ENCODE measurements around the gene STAT5A.
"Not testable (repeated sequence)": the region's sequence is repeated elsewhere in the genome, so short reads cannot be mapped to it uniquely, and the experiment has no call there.

The STAT5A gene

GRCh38 chr17:42287977-42288802, at the start of gene STAT5A:
TSS of gene STAT5A (plus strand) at chr17:42288498. CDS start at chr17:42289412, 914 bp downstream.
- DNase-seq: peak; percentile 91

- not testable (repeated sequence) for DNase-seq
Observed at GRCh38 chr17:42239576-42239975, 48.7 kb upstream of the STAT5A start.

DNA sequence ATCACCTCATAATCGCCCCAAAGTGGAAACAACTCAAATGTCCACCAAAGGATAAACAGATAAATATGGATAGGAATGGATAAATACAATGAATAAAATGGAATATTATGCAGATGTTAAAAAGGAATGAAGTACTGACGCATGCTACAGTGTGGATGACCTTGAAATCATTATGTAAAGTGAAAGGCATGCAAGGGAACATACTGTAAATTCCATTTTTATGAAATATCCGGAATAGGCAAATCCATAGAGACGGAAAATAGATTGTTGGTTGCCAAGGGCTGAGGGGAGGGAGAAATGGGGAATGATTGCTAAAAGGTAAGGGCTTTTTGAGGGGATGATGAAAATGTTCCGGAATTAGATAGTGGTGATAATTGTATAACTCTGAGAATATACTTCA, 48.1 kb upstream of the STAT5A start:
- no peak for DNase-seq

- not testable (repeated sequence) for DNase-seq
Observed at GRCh38 chr17:42240863-42241262, 47.4 kb upstream of the STAT5A start.

GRCh38 chr17:42241871-42242270, 46.4 kb upstream of the STAT5A start:
- DNase-seq: no peak

DNA sequence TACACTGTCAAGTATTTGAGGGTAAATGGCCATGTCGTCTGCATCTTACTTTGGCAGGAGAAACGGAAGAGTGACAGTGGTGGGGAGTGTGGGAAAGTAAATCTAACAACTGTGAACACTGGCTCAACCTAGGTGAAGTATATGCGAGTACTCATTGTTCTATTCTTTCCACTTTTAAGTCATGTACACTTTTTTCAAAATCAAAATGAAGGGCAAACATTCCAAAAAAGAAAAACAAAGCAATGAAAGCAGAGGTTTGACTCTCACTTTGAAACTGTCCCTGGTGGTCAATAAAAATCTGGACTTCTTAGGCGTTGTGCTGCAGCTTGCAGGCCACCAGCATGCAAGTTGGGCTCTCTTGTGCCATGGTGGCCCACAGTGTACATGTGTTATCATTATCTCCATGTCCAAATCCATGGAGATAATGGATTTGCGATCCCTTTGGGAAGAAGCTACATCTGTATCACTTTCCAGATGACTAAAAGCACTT, 44.8 kb upstream of the STAT5A start:
- DNase-seq: no peak

DNA sequence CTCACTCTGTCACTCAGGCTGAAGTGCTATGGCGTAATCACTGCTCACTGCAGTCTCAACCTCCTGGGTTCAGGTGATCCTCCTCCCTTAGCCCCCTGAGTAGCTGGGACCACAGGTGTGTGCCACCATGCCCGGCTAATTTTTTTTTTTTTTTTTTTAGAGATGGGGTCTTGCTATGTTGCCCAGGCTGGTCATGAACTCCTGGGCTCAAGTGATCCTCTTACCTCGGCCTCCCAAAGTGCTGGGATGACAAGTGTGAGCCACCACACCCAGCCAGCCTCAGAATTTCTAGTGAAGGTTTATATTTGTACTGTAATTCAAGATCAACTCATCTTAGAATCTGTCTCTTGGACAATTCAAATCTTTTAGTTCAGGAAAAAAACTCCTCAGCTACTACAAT, 44.2 kb upstream of the STAT5A start:
- not testable (repeated sequence) for DNase-seq

DNA sequence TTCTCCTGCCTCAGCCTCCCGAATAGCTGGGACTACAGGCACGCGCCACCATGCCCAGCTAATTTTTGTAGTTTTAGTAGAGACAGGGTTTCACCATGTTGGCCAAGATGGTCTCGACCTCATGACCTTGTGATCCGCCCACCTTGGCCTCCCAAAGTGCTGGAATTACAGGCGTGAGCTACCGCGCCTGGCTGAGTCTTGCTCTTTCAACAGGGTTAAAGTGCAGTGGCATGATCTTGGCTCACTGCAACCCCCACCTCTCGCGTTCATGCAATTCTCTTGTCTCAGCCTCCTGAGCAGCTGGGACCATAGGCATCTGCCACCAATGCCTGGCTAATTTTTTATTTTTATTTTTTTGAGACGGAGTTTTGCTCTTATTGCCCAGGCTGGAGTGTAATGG, 43.1 kb upstream of the STAT5A start:
- DNase-seq: not testable (repeated sequence)

- DNase-seq: no peak
Observed at GRCh38 chr17:42246515-42246914, 41.8 kb upstream of the STAT5A start.

DNA sequence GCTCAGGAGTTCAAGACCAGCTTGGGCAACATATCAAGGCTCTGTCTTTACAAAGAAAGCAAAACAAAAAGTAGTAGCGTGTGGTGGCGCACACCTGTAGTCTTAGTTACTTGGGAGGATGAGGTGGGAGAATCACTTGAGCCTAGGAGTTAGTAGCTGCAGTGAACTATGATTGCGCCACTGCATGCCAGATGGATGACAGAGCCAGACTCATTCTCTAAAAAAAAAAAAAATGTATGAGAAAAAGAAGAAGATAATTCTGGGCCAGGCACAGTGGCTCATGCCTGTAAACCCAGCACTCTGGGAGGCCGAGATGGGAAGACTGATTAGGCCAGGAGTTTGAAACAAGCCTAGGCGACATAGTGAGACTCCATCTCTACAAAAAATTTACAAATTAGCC, 40.6 kb upstream of the STAT5A start:
- DNase-seq: no peak

- peak; percentile 80 for DNase-seq
Observed at GRCh38 chr17:42248351-42249179, 39.7 kb upstream of the STAT5A start.

DNA sequence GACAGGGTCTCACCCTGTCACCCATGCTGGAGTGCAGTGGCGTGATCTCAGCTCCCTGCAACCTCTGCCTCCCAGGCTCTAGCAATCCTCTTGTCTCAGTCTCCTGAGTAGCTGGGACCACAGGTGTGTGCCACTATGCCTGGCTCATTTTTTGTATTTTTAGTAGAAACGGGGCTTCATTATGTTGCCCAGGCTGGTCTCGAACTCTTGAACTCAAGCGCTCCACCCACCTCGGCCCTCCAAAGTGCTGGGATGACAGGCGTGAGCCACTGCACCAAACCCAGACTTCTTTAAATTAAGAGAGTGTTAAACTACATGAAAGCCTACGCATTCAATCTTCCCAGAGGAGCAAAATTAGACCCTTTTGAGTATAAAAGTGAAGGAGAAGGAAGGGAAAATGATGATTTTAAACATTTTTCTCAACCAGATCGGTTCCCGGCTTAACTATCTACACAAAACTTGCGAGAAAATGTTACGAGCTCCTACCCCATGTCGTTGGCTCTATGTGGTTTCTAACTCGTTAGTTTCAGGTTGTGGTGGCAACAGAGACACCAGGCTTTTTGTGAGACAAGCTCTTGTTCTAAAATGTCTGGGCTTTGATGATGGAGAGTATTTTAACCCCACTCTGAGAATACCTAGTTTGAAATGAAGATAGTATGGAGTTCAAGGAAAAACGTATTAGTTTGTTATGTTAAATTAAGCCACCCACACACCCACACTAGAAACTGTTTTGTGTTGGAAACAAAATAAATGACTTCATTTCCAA, 38.4 kb upstream of the STAT5A start:
- DNase-seq: no peak

DNA sequence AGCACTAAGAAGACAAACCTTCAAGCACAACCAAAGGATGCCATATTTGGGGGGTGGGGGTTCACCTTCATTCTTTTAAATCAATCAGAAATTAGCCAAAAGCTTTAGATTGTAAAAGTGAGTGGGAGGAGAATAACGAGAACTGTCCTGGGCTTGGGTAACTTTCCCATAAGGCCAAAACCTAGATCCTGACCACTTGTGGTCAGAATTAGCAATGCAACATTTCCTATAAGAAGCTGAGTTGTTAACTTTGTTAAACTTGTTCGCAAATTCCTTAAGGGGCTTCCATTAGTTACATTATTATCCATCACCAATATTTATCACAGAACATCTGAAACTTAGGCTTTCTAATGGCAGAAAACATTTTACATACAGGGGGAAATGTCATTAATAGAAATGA, 37.2 kb upstream of the STAT5A start:
- no peak for DNase-seq

GRCh38 chr17:42252597-42253550, 35.4 kb upstream of the STAT5A start:
- no peak for DNase-seq

DNA sequence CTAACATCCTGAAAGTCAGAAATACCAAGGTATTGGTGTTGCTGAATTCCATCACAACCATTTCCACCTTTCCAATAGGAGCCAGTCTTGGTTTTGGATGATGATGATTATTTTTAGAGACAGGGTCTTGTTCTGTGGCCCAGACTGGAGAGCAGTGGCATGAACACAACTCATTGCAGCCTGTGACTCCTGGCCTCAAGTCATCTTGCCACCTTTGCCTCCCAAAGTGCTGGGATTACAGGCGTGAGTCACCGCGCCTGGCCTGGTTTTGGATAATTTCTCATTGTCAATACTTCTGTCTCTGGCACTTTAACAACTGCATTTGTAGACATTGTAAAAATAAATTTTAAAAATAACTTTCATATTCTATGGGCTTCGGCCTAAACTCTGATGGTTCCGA, 34.7 kb upstream of the STAT5A start:
- DNase-seq: no peak

GRCh38 chr17:42255445-42255844, 32.9 kb upstream of the STAT5A start:
- DNase-seq: no peak

GRCh38 chr17:42260318-42260717, 28.0 kb upstream of the STAT5A start:
- no peak for DNase-seq

- not testable (repeated sequence) for DNase-seq
Observed at GRCh38 chr17:42264366-42264765, 23.9 kb upstream of the STAT5A start.

DNA sequence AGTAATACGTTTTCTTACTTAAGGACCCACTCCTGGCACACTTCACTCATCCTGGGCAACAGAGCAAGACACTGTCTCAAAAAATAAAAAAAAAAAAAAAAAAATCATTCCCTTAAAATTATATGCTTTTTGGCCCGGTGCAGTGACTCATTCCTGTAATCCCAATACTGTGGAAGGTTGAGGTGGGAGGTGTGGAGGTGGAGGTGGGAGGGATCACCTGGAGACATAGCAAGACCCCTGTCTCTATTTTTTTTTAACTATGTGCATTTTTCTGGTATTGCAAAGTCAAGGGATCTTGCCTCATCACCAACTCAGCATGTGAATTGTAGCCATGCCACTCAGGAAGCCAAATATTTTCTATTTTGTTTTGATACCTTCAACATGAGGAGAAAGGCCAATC, 21.8 kb upstream of the STAT5A start:
- no peak for DNase-seq

GRCh38 chr17:42266918-42267766, 21.2 kb upstream of the STAT5A start:
- no peak for DNase-seq

DNA sequence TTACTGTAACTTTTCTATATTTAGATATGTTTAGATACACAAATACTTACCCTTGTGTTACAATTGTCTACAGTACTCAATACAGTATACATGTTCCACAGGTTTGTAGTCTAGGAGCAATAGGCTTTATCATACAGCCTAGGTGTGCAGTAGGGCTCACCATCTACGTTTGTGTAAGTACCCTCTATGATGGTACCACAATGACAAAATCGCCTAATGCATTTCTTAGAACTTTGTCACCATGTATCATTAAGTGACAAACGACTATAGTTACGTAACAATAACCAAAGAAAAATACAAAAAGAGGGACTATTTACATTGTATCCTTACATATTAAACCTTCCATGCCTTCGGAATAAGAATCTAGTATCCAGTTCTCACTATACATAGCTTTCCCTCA, 20.1 kb upstream of the STAT5A start:
- no peak for DNase-seq
